ENCODE results near the gene CSMD2. TPM values are rescaled to one million over a fixed set of nuclear protein-coding genes. Genes with fewer than 3 reads are reported as not detected.

The CSMD2 gene
- total RNA-seq, 1 experiment from 2014 or later = 13.2 TPM

DNA sequence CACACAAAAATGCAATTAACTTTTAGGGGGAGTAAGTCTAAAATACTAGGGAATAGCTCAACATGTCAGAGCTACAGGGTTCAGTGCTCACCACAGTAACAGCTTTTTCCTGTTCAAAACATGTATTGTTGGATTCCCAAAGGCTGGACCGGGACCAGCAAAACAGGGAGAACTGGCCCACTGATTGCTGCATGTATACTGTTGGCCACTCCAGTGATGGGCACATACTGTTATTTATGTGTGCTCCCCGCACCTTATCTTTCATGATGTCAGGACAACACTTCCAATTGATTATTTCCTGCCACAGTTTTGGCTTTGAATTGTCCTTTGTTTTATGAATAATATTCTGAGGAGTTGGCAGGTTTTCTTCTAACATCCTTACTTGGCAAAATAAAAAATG lies 250.5 kb downstream of the CSMD2 start:
- Mint-ChIP-seq H3K27me3 (ENCODE audit: low read depth) (no peaks in the 10 kb centered on the region), H3K4me3 (no peak overlapping the region), H3K4me1 (no peaks in the 10 kb centered on the region), H3K36me3 (peaks cover 14% of the 10 kb centered on the region), H3K9me3 (no peaks in the 10 kb centered on the region), H3K27ac (no peak overlapping the region)
- TF ChIP-seq GABPB1 (CRISPR knock-in tag; IDR thresholded peaks at IDR 0.05) (no peak), CTCF (IDR thresholded peaks at IDR 0.05) (no peak), ARID4B (CRISPR knock-in tag; IDR thresholded peaks at IDR 0.05; ENCODE audit: borderline replicate concordance) (no peak), GTF2I (CRISPR knock-in tag; conservative IDR thresholded peaks at IDR 0.05) (no peak), NR1H2 (CRISPR knock-in tag; IDR thresholded peaks at IDR 0.05) (no peak), ESRRA (CRISPR knock-in tag; IDR thresholded peaks at IDR 0.05; ENCODE audit: borderline replicate concordance) (no peak), RELA (CRISPR knock-in tag; IDR thresholded peaks at IDR 0.05; ENCODE audit: borderline replicate concordance) (no peak), ZNF138 (CRISPR knock-in tag; conservative IDR thresholded peaks at IDR 0.05) (no peak), HMGA2 (CRISPR knock-in tag; IDR thresholded peaks at IDR 0.05) (no peak), ZMAT4 (CRISPR knock-in tag; IDR thresholded peaks at IDR 0.05) (no peak), ZBTB21 (CRISPR knock-in tag; IDR thresholded peaks at IDR 0.05; ENCODE audit: borderline replicate concordance) (no peak), TCF7 (CRISPR knock-in tag; IDR thresholded peaks at IDR 0.05; ENCODE audit: low read depth) (no peak), ZNF671 (CRISPR knock-in tag; IDR thresholded peaks at IDR 0.05) (no peak), ZNF263 (CRISPR knock-in tag; IDR thresholded peaks at IDR 0.05; ENCODE audit: low read depth) (no peak), TP53 (CRISPR knock-in tag; IDR thresholded peaks at IDR 0.05) (no peak), ZNF121 (CRISPR knock-in tag; IDR thresholded peaks at IDR 0.05) (no peak)
- TF ChIP-seq, protein P1, sequence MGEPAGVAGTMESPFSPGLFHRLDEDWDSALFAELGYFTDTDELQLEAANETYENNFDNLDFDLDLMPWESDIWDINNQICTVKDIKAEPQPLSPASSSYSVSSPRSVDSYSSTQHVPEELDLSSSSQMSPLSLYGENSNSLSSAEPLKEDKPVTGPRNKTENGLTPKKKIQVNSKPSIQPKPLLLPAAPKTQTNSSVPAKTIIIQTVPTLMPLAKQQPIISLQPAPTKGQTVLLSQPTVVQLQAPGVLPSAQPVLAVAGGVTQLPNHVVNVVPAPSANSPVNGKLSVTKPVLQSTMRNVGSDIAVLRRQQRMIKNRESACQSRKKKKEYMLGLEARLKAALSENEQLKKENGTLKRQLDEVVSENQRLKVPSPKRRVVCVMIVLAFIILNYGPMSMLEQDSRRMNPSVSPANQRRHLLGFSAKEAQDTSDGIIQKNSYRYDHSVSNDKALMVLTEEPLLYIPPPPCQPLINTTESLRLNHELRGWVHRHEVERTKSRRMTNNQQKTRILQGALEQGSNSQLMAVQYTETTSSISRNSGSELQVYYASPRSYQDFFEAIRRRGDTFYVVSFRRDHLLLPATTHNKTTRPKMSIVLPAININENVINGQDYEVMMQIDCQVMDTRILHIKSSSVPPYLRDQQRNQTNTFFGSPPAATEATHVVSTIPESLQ (CRISPR knock-in tag; IDR thresholded peaks at IDR 0.05) = no peak
- TF ChIP-seq, protein P2, sequence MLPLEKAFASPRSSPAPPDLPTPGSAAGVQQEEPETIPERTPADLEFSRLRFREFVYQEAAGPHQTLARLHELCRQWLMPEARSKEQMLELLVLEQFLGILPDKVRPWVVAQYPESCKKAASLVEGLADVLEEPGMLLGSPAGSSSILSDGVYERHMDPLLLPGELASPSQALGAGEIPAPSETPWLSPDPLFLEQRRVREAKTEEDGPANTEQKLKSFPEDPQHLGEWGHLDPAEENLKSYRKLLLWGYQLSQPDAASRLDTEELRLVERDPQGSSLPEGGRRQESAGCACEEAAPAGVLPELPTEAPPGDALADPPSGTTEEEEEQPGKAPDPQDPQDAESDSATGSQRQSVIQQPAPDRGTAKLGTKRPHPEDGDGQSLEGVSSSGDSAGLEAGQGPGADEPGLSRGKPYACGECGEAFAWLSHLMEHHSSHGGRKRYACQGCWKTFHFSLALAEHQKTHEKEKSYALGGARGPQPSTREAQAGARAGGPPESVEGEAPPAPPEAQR (CRISPR knock-in tag; IDR thresholded peaks at IDR 0.05) = no peak
- DNase-seq (ENCODE audit: low spot score) (no peak), ATAC-seq (no peak)
- CTCF ChIA-PET = interaction anchor here (1.3 kb wide), 1 partner anchor 99 kb away, joined by 4 read pairs; no protein-coding TSS in a partner anchor
- POLR2A ChIA-PET = no interaction called here

Measured in WTC11 (cell line).